Measurements from ENCODE around the gene VSX1.

Gene VSX1

DNA sequence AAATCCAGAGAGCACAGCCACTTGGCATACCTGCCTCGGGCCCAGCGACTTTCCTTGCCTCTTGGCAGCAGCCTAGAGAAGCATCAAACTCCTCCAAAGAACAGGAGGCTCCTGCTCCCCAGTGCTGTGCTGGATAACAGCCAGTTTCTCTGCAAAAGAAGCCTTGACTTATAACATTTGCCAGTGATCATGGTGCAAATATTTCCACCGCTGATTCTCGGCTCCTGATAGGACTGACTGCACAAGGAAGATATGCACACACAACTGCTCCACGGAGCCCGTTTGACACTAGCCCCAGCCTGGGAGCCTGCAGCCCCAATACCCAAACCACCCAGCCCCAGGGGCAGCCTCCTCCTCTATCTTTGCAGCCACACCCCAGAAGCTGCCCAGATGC, 41.5 kb downstream of the VSX1 start:
- DNase-seq (ENCODE audit: low read depth): no peak

DNA sequence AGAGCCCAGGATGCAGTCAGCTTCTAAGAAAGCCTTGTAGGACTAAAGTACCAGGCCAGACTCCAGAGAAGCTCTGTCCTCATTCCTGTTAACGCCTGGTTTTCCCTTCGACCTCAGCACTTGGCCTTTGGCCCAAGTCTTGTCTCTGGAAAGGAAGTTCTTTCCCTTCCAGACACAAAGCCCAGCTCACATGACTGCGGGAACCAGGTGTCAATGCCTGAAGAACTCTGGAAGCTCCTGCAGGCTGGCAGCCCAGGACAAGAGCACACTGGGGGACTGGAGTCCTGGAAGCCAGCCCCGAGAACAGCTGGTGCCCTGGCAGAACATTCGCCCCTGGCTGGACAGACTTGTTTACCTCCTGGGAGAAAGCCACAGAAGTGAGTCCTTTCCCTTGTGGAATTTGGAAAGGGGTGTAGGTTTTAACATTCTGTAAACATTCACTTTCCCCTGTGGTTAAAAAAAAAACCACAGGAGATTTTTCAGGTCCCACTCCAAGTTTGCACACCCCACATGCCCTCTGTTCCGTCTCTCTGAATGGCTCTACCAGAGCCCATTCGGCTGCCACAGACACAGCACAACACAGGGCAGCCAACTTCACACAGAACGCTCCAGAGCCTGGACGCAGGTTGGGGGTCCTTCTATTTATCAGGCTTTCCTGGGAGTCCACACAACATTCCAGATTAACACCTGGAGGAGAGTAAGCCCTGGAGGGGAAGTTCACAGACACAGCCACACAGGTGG, 42.1 kb downstream of the VSX1 start:
- no peak for DNase-seq (ENCODE audit: low read depth)

DNA sequence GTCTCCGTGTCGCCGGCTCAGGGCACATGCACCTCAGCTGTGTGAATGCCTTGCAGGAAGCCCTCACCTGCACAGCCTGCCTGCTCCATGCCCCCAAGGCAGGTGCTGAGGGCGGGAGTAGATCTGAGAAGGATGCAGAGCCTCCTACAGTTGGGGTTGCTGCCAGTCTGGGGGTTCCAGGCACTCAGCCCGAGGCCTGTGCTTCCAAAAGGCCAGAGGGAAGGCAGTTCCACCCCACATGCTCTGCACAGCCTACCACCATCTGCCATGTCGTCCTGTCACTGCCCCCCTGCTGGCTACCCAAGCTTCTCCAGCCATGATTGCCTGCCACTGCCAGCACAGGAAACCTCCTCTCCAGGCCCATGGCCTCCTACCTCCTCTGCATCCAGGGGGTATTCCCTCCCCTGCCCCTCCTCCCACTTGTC, 43.3 kb downstream of the VSX1 start:
- DNase-seq (ENCODE audit: low read depth): no peak

DNA sequence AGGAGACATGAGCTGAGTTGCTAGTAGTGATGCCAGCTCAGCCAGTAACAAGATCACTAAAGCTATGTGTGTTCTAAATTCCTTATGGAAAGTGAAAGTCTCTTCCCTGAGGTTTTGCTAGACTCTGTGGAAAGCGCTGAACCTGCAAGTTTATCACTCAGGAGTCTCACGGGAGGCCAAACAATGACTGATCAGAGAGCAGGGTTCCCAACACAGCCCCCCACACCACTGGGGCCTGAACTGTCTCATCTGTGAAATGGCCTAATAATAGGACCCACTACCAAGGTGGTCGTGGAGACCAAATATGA, 43.9 kb downstream of the VSX1 start:
- DNase-seq (ENCODE audit: low read depth): no peak

DNA sequence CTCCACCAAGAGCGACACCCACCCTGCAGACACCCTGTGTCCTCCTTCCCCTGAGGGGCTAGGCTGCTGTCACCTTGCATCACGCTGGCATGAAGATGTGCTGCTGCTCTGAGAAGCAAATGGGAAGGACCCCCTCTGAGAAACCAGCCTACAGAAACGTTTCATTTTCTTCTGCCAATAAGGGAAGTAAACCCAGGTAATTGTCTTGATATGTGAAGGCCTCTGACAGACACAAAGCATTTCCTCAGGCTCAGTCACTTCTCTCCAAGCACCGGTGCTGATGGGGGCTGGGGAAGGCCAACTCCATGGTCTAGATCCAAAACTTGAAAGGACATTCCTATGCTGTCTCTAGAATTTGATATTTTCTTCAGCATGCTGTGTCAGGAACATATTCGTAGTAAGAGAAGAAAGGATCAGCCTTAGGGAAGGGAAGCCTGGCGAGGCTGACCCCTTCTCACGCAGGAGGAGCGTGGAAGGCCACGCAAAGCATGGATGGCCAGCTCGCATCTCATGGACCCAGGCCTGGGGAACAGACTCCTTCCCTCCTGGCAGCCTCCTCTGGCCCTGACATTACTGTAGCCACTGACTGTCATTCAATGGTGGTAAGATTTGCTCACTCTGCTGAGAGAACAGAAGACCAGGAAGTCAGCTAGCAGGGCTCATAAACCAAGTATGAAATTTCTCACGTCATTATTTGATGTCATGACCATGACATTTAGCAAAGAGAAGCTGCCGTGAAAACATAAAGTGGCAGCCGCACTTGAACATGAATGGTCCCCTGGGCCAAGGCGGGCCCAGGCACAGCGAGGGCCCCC, 44.4 kb downstream of the VSX1 start:
- no peak for DNase-seq (ENCODE audit: low read depth)

DNA sequence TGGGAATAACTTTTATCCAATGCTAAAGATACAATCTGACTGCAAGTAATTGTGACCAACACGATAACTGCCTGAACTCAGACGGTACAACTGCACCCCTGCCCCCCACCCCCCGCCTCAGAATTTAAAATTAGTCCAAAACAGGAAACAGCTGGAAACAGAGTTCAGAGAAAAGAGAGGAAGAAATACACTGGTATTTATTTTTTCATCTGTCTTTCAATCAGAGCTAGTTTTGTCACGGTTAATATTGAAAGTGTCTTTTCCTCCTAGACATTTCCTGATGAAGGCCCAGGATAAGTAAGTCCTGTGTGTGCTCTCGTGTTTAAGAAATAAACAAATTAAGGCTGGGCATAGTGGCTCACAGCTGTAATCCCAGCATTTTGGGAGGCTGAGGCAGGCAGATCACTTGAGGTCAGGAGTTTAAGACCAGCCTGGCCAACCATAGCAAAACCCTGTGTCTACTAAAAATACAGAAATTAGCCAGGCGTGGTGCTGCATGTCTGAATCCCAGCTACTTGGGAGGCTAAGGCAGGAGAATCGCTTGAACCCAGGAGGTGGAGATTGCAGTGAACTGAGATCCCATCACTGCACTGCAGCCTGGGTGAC, 45.5 kb downstream of the VSX1 start:
- no peak for DNase-seq (ENCODE audit: low read depth)

DNA sequence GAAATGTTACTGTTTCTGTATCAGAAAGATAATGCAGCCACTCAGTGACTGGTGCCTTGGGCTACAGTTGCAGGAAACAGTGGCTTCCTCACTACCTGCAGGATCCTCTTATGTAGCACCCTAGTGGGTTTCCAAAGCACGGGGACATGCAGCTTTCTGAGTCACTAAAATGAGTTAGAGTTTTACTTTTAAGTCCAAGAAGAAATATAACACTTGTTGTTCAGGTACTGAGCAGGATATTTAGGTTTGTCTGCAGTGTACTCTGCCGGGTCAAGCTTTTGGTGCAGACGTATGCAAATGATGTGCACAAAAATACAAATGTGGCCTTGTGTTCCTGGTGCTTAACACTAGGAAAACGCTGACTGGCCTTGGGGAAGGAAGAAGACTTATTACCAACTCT, 46.0 kb downstream of the VSX1 start:
- no peak for DNase-seq (ENCODE audit: low read depth)

DNA sequence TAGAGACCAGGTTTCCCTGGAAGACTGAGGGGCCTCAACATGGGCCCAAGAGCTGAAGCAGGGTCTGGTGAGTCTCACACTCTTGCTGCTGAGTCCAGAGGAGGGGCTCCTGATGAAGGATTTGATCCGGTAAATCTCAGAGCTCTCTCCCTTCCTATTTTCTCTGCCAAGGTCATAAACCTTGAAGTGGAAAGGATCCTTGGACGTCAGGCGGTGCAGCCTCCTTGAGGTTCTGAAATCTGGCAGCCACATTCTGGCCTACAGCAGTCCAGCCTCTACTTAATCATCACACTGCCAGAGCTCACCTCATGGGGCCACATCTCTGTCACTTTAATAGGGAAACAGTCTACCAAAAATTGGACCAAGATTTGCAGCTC, 48.0 kb downstream of the VSX1 start:
- no peak for DNase-seq (ENCODE audit: low read depth)

DNA sequence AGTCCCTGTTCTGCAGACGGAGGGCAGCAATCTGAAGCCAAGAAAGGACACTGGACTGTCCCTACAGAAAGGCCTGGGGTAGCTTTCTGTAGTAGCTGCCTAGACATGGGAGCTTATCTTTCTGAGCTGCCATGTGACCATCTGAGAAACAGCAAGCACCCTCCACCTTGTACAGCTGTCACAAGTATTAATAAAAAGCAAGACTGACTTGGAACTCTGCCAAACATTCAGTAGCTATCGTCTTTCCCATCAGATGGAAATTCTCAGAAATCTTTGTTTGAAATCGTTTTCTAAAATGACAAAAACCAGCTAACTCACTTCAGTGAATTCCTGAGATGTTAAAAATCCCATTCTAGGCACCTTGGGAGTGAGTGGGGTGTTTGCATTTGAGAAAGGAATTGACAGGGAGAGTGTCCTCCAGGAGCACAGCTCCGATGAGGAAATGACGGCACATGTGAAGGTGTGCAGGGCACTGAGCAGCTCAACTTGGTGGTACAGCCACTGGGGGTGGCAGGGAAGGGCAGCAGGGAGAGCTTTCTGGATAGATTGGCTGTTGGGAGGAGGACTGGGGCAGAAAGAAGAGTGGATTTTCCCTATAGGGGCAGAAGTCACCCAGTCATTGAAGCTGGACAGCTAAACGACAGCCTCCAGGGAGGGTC, 48.5 kb downstream of the VSX1 start:
- DNase-seq (ENCODE audit: low read depth): no peak

DNA sequence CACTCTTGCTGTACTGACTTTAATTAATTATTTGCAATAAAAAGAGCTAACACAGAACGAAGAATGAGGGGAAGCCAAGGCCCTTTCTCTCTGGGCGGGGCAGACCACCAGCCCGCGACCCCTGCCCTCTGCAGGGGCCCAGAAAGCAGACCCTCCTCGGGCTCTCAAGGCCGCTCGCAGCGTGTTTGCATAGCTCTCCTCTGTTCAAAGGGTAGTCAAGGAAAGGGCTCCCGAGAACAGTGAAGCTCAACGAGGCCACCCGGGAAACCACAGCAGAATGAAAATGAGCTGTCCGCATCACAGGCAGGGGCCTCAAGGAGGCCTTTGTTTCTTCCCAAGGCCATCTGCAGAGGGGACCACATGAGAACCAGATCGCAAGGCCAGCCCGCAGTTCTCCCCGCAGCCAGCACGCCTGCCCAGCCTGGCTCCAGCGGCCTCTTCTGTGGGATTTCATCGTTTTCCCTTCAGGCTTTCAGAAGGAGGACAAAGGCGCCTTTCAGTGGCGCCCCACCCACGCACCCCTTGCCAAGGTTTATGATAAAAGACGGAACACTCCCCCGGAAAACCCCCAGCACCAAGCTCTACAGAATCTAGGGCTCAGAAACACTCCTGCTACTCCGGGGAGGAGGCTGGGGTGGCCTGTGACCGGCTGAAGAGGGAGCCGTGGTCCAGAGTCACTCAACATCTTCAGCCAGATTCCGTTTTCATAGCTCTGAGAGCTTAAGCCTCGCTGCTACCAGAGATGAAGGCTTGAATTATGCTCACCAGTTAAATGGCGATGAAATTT, 49.3 kb downstream of the VSX1 start:
- no peak for DNase-seq (ENCODE audit: low read depth)

DNA sequence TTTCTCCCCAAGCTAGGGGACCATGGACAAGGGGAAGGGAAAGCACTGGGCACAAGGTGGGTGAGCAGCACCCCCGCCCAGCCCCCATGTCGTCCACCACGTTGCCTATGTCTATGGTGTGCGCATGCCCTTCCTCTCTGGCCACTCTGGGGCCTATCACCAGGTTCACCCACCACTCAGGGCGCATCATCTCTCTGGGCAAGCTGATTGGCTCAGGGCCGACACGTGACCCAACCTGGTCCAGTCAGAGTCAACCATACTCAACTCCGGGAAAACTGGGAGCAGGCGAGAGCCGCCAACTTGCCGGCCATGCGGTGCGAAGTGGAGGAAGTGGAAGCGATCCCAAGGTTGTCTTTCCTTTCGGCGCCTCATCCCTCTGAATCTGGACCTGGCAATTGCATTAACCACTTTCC, 49.9 kb downstream of the VSX1 start:
- no peak for DNase-seq (ENCODE audit: low read depth)

DNA sequence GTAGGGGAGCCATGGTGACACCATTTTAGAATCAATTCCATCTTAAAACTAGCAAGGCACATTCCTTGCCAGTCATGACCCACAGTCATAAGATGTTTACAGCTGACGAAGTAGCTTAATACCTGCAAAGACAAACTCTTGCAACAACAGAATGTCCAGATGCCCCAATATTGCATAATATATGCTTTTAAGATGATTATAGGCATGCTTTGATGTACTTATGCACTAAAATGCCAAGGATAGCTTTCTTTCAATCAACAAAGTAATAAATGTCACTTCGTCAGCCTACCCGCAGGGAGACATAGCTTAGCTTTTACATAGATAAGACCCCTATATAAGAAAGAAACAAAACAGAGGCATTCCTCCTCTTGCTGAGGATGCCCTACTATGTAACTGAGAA, 50.7 kb downstream of the VSX1 start:
- DNase-seq (ENCODE audit: low read depth): no peak

DNA sequence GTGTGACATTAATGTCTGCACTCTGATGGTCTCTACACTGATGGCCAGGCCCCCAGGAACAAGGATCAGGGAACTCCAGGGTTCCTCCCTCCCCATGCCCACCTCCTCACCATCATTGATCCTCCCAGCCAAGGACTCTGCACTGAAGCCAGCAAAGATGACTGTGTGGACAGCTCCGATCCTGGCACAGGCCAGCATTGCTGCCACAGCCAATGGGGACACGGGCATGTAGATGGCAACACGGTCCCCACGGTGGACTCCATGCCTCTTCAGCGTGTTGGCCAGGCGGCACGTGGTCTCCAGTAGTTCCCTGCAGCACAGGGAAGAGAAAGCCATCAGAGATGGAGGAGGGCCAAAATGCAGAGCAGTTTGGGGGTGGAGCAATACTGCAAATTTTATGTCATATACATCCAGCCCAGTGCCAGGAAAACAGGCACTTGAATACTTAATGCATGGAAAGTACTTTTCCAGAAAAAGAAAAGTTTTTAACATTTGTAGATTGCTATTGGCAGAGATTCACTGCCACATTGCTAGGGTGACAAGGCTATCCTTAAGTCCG, 51.2 kb downstream of the VSX1 start:
- no peak for DNase-seq (ENCODE audit: low read depth)

DNA sequence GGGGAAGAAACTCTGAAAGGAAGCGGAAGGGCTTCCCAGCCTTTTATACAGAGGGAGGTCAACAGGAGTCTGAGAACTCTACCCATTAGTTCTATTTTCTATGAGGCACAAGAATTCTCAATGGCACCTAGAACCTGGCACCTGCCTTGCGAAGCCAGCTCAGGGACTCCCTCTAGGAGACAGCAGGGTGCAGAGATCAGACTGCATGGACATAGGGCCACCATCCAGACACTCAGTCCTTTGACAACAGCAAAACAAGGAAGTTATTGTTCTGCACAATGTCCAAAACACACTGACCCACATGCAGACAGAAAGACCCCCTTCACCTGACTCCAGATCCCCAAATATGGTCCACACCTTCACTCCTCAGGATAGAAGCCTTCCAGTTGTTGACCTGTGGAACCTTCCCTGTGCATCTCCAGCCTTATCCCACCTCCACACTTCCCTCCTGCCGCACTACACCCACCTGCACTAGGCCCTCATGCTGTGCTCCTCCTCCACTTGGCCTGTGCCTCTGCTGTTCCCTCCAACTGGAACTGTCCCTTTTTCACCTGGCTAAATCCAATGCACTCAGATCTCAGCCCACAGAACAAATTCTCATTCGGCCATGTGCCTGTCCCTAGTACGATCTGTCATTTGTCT, 51.8 kb downstream of the VSX1 start:
- no peak for DNase-seq (ENCODE audit: low read depth)

DNA sequence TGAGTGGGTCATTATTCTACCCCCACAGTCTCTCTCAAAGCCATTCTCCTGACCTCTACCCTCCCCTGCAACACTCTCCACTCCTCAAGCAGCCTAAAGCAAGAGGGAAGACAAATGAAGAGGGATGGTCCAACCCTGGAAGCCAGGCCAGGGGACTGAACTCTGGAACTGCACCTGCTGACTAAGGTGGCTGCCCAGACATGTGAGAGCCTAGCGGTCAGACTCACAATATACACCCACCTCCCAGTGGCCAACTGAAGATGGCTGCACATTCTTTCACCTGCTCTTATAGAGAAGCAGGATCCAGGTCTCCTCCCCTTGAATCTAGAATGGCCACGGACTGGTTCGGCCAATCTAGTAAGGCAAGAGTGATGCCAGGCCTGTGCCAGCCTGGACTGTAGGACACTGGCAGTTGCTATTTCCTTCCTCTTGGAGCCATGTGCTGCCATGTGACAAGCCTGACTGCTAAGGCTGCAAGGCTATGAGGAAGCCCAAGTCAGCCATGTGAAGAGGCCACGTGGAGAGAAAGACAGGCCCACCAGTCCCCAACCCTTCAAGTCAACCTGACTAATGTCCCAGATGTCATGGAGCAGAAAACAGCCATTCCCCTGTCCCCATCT, 55.8 kb downstream of the VSX1 start:
- no peak for DNase-seq (ENCODE audit: low read depth)

Measured in T follicular helper cell (primary cell).